Tibial nerve (tissue), 4 donors: ENCODE data around the gene BMERB1. TPM values are rescaled to one million over a fixed set of nuclear protein-coding genes. Genes with fewer than 3 reads are reported as not detected.

Experiments used
- DNase-seq, 2 donors: peaks; one replicate each; pipeline ENCODE4 v3.0.0-alpha.2; 2019; ENCODE audit warnings: low spot score in 2 of 2
- H3K27ac ChIP-seq, 4 donors: fragments of 200-600 bp; sonication (generic) in 3 of 4; one replicate each; pipeline ENCODE4 v1.5.1; 2017 to 2019; ENCODE audit warnings: mild to moderate bottlenecking in 1 of 4
- H3K27me3 ChIP-seq, 2 donors: fragments of 200-600 bp; sonication (generic) in 1 of 2; one replicate each; pipeline versions ENCODE4 v1.5.1 to v1.6.0; 2017 to 2019
- H3K36me3 ChIP-seq, 3 donors: fragments of 200-600 bp; sonication (generic); one replicate each; pipeline ENCODE4 v1.5.1; 2018 to 2019
- H3K4me1 ChIP-seq, 4 donors: fragments of 200-600 bp; sonication (generic) in 3 of 4; one replicate each; pipeline ENCODE4 v1.5.1; 2017 to 2019
- H3K4me3 ChIP-seq, 4 donors: fragments of 200-600 bp; sonication (generic) in 3 of 4; one replicate each; pipeline ENCODE4 v1.5.1; 2017 to 2019; ENCODE audit warnings: mild to moderate bottlenecking in 1 of 4, moderate library complexity in 1 of 4
- H3K9me3 ChIP-seq, 4 donors: fragments of 200-600 bp; sonication (generic) in 3 of 4; one replicate each; pipeline ENCODE4 v1.5.1; 2017 to 2019
- CTCF ChIP-seq, 5 experiments: fragments of 200-600 bp in 3 of 5; fragments of 450-650 bp in 2 of 5; sonication (generic) in 3 of 5; IDR thresholded peaks; one replicate each; pipeline ENCODE4 v1.5.1; 2016 to 2019; ENCODE audit warnings: antibody characterized with exemption in 5 of 5, mild to moderate bottlenecking in 3 of 5, moderate library complexity in 2 of 5
- EP300 ChIP-seq, 2 donors: sonication (generic); formaldehyde crosslinking; IDR thresholded peaks; one replicate each; pipeline ENCODE4 v1.6.1; 2017; ENCODE audit warnings: antibody characterized with exemption in 2 of 2, mild to moderate bottlenecking in 1 of 2
- POLR2A ChIP-seq, 2 donors: fragments of 450-650 bp; IDR thresholded peaks; one replicate each; pipeline ENCODE4 v1.6.1; 2017; ENCODE audit warnings: antibody characterized with exemption in 2 of 2, mild to moderate bottlenecking in 2 of 2, moderate library complexity in 2 of 2
- WGBS, 2 donors: methylation state at CpG; one replicate each; pipeline ENCODE4 v1.1.5; 2018; 5-methylcytosine and 5-hydroxymethylcytosine counted together
- total RNA-seq, 4 donors: library from RNA; depleted of rRNA; stranded (reverse); fragments of >200 nt; gene quantifications; one replicate each; pipeline ENCODE4 v1.1.0, GENCODE V29; 2016

The BMERB1 gene
- total RNA-seq, 4 donors from 2014 or later, result 42.9 to 85.9 (median 54.8) TPM

DNA sequence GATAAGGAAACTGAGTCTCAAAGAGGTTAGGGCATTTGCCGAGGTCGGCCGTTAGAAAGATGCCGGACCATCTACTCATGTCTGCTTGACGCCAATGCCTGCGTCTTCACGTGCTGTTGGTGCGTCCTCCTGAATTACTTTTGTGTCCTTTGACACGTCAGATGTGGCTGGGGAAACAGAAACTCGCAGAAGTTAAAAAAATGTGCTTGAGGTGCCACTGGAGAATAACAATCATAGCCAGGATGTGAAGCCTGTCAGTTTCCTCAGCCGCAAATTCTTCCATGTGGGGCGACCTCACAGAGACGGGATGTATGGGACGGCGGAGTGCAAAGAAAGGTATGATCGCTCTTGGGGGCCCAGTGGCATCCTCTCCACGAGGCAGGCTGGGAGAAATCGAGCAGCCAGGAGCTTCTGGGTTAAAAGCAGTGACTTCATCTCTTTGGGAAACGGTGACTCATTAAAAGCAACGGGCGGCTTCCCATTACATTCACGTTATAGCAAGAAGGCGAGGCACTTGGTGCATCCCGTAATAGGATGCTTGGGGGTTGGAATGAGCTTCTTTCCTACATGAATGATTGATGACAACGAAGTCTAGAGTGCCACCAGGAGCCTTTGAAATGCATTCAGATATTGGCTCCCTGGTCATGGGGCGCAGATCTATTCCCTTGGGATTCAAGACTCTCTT is 67.8 kb downstream of the BMERB1 start:
- H3K9me3 ChIP-seq, result no peaks in the 10 kb centered on the region
- no peak overlapping the region for H3K4me3 ChIP-seq
- H3K27ac ChIP-seq, result no peak overlapping the region
- peaks cover 0 to 4% (median 0%) of the 10 kb centered on the region in 3 donors for H3K36me3 ChIP-seq
- H3K4me1 ChIP-seq, result peaks cover 0 to 6% (median 0%) of the 10 kb centered on the region in 4 donors
- 71 to 76% methylated on average over 26 of the region's 26 CpGs for WGBS, 2 donors
- peak in 1 of 2 donors; percentile 22 for TF ChIP-seq EP300 (IDR thresholded peaks at IDR 0.05)
- TF ChIP-seq CTCF (IDR thresholded peaks at IDR 0.05), result no peak
- TF ChIP-seq POLR2A (IDR thresholded peaks at IDR 0.05), result no peak
- no peaks in the 10 kb centered on the region for H3K27me3 ChIP-seq
- DNase-seq, result no peak

DNA sequence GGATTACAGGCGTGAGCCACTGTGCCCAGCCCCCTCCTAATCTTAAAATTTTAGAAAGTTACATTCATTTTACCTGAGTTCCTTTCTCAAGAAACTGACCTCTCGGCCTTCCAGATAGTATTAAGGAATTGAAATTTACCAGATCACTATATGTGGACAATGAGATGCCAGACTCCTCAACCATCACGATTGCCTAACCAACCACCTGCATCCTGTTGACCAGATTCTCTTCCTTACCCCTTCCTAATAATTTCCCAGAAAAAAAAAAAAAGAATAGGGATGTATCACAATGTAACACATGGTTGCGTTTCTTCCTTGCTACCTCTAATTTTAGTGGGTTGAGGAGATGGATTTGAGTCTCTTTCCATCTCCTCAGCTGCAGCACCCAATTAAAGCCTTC is 72.1 kb downstream of the BMERB1 start:
- Histone ChIP-seq H3K36me3 (peaks cover 0 to 4% (median 0%) of the 10 kb centered on the region in 3 donors), H3K9me3 (no peaks in the 10 kb centered on the region), H3K4me1 (peaks cover 0 to 10% (median 0%) of the 10 kb centered on the region in 4 donors), H3K27ac (no peak overlapping the region), H3K4me3 (no peak overlapping the region), H3K27me3 (no peaks in the 10 kb centered on the region)
- TF ChIP-seq EP300 (IDR thresholded peaks at IDR 0.05) (no peak), POLR2A (IDR thresholded peaks at IDR 0.05) (no peak), CTCF (IDR thresholded peaks at IDR 0.05) (no peak)
- no peak for DNase-seq
- 82 to 88% methylated on average over 4 of the region's 4 CpGs for WGBS, 2 donors

DNA sequence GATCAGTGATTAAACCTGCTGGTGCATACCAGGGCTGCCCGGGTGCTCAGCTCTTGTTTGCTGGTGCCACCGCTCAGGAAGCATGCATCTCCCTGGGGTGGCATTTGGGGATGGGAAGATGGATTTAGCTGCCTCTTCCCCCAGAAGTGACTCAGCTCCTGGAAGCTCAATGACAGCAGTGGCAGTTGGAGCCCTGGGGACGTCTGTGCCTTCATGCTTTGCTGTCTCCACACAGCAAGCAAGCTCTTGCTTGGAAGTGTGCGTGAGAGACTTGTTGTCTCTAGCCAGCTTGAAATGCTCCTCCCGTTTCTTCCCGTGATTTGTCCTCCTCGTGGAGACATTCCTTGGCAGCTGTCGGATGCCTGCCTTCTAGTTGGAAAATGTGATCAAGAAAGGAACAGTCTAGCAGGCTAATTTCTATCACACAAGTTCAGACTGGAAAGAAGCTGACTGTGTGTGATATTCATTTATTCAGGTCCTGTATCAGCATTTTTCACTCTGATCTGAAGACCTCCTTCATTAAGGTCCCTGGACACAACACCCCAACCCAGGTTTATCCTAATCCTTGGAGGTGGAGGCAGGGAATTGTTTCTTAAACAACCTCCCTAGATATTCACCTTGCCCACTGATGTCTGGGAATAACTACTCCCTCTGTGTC is 73.0 kb downstream of the BMERB1 start:
- no peak overlapping the region for H3K4me3 ChIP-seq
- WGBS, 2 donors, result 32 to 41% methylated on average over 8 of the region's 8 CpGs
- TF ChIP-seq CTCF (IDR thresholded peaks at IDR 0.05) (no peak), EP300 (IDR thresholded peaks at IDR 0.05) (no peak), POLR2A (IDR thresholded peaks at IDR 0.05) (no peak)

GRCh38 chr16:15507959-15508627 is 73.7 kb downstream of the BMERB1 start:
- Histone ChIP-seq H3K27ac (peak overlapping the region in 1 of 4 donors; percentile 54), H3K36me3 (peaks cover 0 to 4% (median 0%) of the 10 kb centered on the region in 3 donors), H3K27me3 (no peaks in the 10 kb centered on the region), H3K4me3 (no peak overlapping the region), H3K4me1 (peaks cover 0 to 10% (median 0%) of the 10 kb centered on the region in 4 donors), H3K9me3 (no peaks in the 10 kb centered on the region)
- WGBS, 2 donors, result 94 to 97% methylated on average over 8 of the region's 8 CpGs
- TF ChIP-seq CTCF (IDR thresholded peaks at IDR 0.05) (no peak), POLR2A (IDR thresholded peaks at IDR 0.05) (no peak), EP300 (IDR thresholded peaks at IDR 0.05) (no peak)
- DNase-seq, result no peak

More for the DNA sequence above, 73.0 kb downstream of the BMERB1 start:
- DNase-seq, result peak in 1 of 2 donors; percentile 51
- peak overlapping the region in 2 of 4 donors; percentile 40 to 54 for H3K27ac ChIP-seq
- H3K36me3 ChIP-seq, result peaks cover 0 to 4% (median 0%) of the 10 kb centered on the region in 3 donors
- peaks cover 0 to 10% (median 0%) of the 10 kb centered on the region in 4 donors for H3K4me1 ChIP-seq
- no peaks in the 10 kb centered on the region for H3K9me3 ChIP-seq
- no peaks in the 10 kb centered on the region for H3K27me3 ChIP-seq
